Stomach (tissue), 4 donors: ENCODE data around the gene CNN2.
"Not testable (repeated sequence)": the region's sequence is repeated elsewhere in the genome, so short reads cannot be mapped to it uniquely, and the experiment has no call there.

Experiments used
- CTCF ChIP-seq, 7 experiments: fragments of 450-650 bp in 4 of 7; fragments of 200-600 bp in 3 of 7; sonication (generic) in 3 of 7; IDR thresholded peaks; one replicate each; pipeline ENCODE4 v1.5.1; 2016 to 2019; ENCODE audit warnings: antibody characterized with exemption in 7 of 7, control low read depth in 2 of 7, mild to moderate bottlenecking in 1 of 7
- POLR2A ChIP-seq, 4 donors: fragments of 450-650 bp; IDR thresholded peaks; one replicate each; pipeline ENCODE4 v1.6.1; 2016; ENCODE audit warnings: antibody characterized with exemption in 4 of 4, control low read depth in 2 of 4, mild to moderate bottlenecking in 1 of 4, moderate library complexity in 1 of 4
- POLR2AphosphoS5 ChIP-seq, 3 donors: sonication (generic); formaldehyde crosslinking; IDR thresholded peaks; one replicate each; pipeline ENCODE4 v1.6.1; 2016; ENCODE audit warnings: antibody characterized with exemption in 3 of 3

- TF ChIP-seq CTCF, POLR2AphosphoS5, POLR2A (IDR thresholded peaks at IDR 0.05): not testable (repeated sequence)
Measured at GRCh38 chr19:1025080-1025479, 1.3 kb upstream of the CNN2 start.
